Mesendoderm (in vitro differentiated cells): ENCODE data around the gene CCDC88A. TPM values are rescaled to one million over a fixed set of nuclear protein-coding genes. Genes with fewer than 3 reads are reported as not detected.
"Not testable (repeated sequence)": the region's sequence is repeated elsewhere in the genome, so short reads cannot be mapped to it uniquely, and the experiment has no call there.

Experiments used
- DNase-seq: peaks from one replicate; pipeline ENCODE4 v3.0.0; 2013
- H2AK5ac ChIP-seq: 2 replicates; pipeline ENCODE4 v1.6.1; 2013; ENCODE audit warnings: low read length, inconsistent platforms
- H2BK120ac ChIP-seq: 2 replicates; pipeline ENCODE4 v1.6.1; 2013; ENCODE audit warnings: low read depth, mild to moderate bottlenecking, low read length, moderate library complexity, mixed read lengths
- H2BK15ac ChIP-seq: replicated peaks from 2 replicates; pipeline ENCODE4 v1.6.1; 2013; ENCODE audit warnings: low read depth, mild to moderate bottlenecking, moderate library complexity
- H2BK5ac ChIP-seq: 2 replicates; pipeline ENCODE4 v1.6.1; 2013; ENCODE audit warnings: low read length, inconsistent platforms
- H3K18ac ChIP-seq: 2 replicates; pipeline ENCODE4 v1.6.1; 2013; ENCODE audit warnings: mild to moderate bottlenecking, low read length, mixed read lengths
- H3K23ac ChIP-seq: one replicate; pipeline ENCODE4 v1.6.1; 2013; ENCODE audit warnings: low read length
- H3K27ac ChIP-seq: 2 replicates; pipeline ENCODE4 v1.5.1; 2013; ENCODE audit warnings: low read depth, mild to moderate bottlenecking, inconsistent platforms, low read length, moderate library complexity
- H3K27me3 ChIP-seq: 2 replicates; pipeline ENCODE4 v1.6.1; 2013; ENCODE audit warnings: low read length, control low read depth, mild to moderate bottlenecking, inconsistent platforms; ENCODE audit not compliant: insufficient read depth, poor library complexity
- H3K36me3 ChIP-seq: 2 replicates; pipeline ENCODE4 v1.6.1; 2013; ENCODE audit warnings: low read length, inconsistent platforms; ENCODE audit not compliant: control insufficient read depth, insufficient read depth
- H3K4ac ChIP-seq: one replicate; pipeline ENCODE4 v1.6.1; 2013; ENCODE audit warnings: low read depth, mild to moderate bottlenecking, low read length, moderate library complexity
- H3K4me1 ChIP-seq: 2 replicates; pipeline ENCODE4 v1.6.1; 2013; ENCODE audit warnings: low read depth, low read length, inconsistent platforms; ENCODE audit not compliant: control insufficient read depth
- H3K4me2 ChIP-seq: 2 replicates; pipeline ENCODE4 v1.6.1; 2013; ENCODE audit warnings: low read length
- H3K4me3 ChIP-seq: 2 replicates; pipeline ENCODE4 v1.5.1; 2013; ENCODE audit warnings: mild to moderate bottlenecking, low read length
- H3K56ac ChIP-seq: one replicate; pipeline ENCODE4 v1.6.1; 2013; ENCODE audit warnings: low read length
- H3K79me1 ChIP-seq: 2 replicates; pipeline ENCODE4 v1.6.1; 2013; ENCODE audit warnings: low read length, inconsistent platforms
- H3K79me2 ChIP-seq: 2 replicates; pipeline ENCODE4 v1.6.1; 2013; ENCODE audit warnings: mild to moderate bottlenecking, low read length; ENCODE audit not compliant: control insufficient read depth, insufficient read depth
- H3K9ac ChIP-seq: 2 replicates; pipeline ENCODE4 v1.6.1; 2013; ENCODE audit warnings: low read length, inconsistent platforms
- H4K5ac ChIP-seq: one replicate; pipeline ENCODE4 v1.6.1; 2013; ENCODE audit warnings: low read length
- H4K8ac ChIP-seq: one replicate; pipeline ENCODE4 v1.6.1; 2013; ENCODE audit warnings: low read depth, mild to moderate bottlenecking, control low read depth, low read length, moderate library complexity
- WGBS: extraction: QIAGEN DNeasy Blood & Tissue Kit; methylation state at CpG from one replicate; pipeline ENCODE4 v1.1.7; 2013; ENCODE audit warnings: low lambda C conversion rate, missing lambda C conversion rate; ENCODE audit not compliant: insufficient coverage; ENCODE audit errors: extremely low coverage; 5-methylcytosine and 5-hydroxymethylcytosine counted together
- small RNA-seq: library from polyadenylated mRNA; stranded (forward); fragments of <200 nt; extraction: miRNeasy Mini kit (QIAGEN cat#:217004); gene quantifications from one replicate; pipeline ENCODE3, GENCODE V24; 2013; ENCODE audit not compliant: insufficient read depth

Gene CCDC88A

GRCh38 chr2:55241582-55241981 lies 178.1 kb downstream of the CCDC88A start:
- not testable (repeated sequence) for H2AK5ac ChIP-seq, H2BK15ac ChIP-seq, H3K79me2 ChIP-seq, H3K4me3 ChIP-seq, H3K4me1 ChIP-seq, DNase-seq, H3K79me1 ChIP-seq, H2BK120ac ChIP-seq, H3K18ac ChIP-seq, H3K23ac ChIP-seq, H4K8ac ChIP-seq, H4K5ac ChIP-seq, H3K4me2 ChIP-seq, H3K56ac ChIP-seq, H3K27me3 ChIP-seq, H3K4ac ChIP-seq, H3K9ac ChIP-seq, H3K36me3 ChIP-seq, H2BK5ac ChIP-seq, H3K27ac ChIP-seq
- no CpG with 5 or more reads among the region's 8 CpGs for WGBS

DNA sequence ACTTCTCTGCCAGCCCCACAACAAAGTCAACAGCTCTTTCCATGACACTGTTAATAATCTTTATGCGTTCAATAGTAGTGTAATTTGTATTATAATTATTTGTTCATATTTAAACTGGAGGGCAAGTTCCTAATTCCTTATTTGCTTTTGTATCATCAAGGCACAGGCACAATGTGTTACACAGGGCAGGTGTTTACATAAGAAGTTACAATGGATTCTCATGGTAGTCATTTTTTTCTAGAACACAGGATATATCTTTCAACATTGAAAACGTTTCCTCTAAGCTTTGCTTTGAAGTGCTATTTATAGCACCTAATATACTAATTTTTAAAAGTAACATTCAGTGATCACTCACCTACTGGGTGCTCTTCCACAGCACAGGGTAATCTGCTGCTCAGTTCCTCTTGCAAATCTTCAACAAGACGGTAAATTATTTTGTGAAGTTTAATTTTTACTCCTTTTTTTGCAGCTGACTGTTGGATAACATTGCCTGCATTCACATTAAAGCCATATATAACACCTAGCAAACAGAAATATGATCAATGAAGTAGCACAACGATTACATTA lies 179.9 kb downstream of the CCDC88A start:
- H3K18ac ChIP-seq = no peak overlapping the region
- no peak overlapping the region for H3K23ac ChIP-seq
- H3K4me1 ChIP-seq = no peaks in the 10 kb centered on the region
- no peak overlapping the region for H3K27ac ChIP-seq
- WGBS = no CpG with 5 or more reads among the region's 4 CpGs
- H3K4me2 ChIP-seq = no peak overlapping the region
- H2BK120ac ChIP-seq = no peak overlapping the region
- no peaks in the 10 kb centered on the region for H3K27me3 ChIP-seq
- no peak overlapping the region for H2AK5ac ChIP-seq
- H3K4me3 ChIP-seq = no peak overlapping the region
- peaks cover 3% of the 10 kb centered on the region for H3K36me3 ChIP-seq
- no peak for DNase-seq
- peaks cover 1% of the 10 kb centered on the region for H3K79me2 ChIP-seq
- H3K4ac ChIP-seq = no peak overlapping the region
- no peak overlapping the region for H3K9ac ChIP-seq
- H2BK15ac ChIP-seq = no peak overlapping the region
- peaks cover 1% of the 10 kb centered on the region for H3K79me1 ChIP-seq
- no peak overlapping the region for H4K5ac ChIP-seq
- no peak overlapping the region for H2BK5ac ChIP-seq
- H3K56ac ChIP-seq = no peak overlapping the region
- no peak overlapping the region for H4K8ac ChIP-seq

Small RNA genes lying within 50 kb of the gene (small RNA-seq; reads per million reads assigned to genes)
- gene RF00019 (not detected), gene RNU6-221P (not detected), gene RNU6-775P (not detected)
